GM06990 (cell line): Measurements from ENCODE around the gene FGF18.
"Not testable (repeated sequence)": the region's sequence is repeated elsewhere in the genome, so short reads cannot be mapped to it uniquely, and the experiment has no call there.

Source experiments
- DNase-seq: peaks from one replicate; pipeline ENCODE4 v3.0.0-alpha.2; 2011; ENCODE audit not compliant: insufficient read length; ENCODE audit errors: extremely low read depth
- H3K27me3 ChIP-seq: replicated peaks from 2 replicates; pipeline ENCODE4 v1.6.0; 2011; ENCODE audit warnings: low read length; ENCODE audit not compliant: control insufficient read depth, insufficient read depth
- H3K36me3 ChIP-seq: 2 replicates; pipeline ENCODE4 v1.5.1; 2011; ENCODE audit warnings: low read length; ENCODE audit not compliant: control insufficient read depth, insufficient read depth
- H3K4me3 ChIP-seq: replicated peaks from 2 replicates; pipeline ENCODE4 v1.5.1; 2011; ENCODE audit warnings: low read depth, mild to moderate bottlenecking, control low read depth, low read length
- TF ChIP-seq, protein P1 (sequence below): IDR thresholded peaks from 2 replicates; pipeline ENCODE4 v1.5.1; 2011; ENCODE audit warnings: low read length, control low read depth, mild to moderate bottlenecking, inconsistent platforms; ENCODE audit not compliant: insufficient read depth, poor library complexity, severe bottlenecking

FGF18 gene

GRCh38 chr5:171409164-171410136 is 10.0 kb upstream of the FGF18 start:
- Histone ChIP-seq H3K4me3 (no peak overlapping the region), H3K36me3 (peaks cover 15% of the 10 kb centered on the region), H3K27me3 (no peaks in the 10 kb centered on the region)
- TF ChIP-seq, protein P1, sequence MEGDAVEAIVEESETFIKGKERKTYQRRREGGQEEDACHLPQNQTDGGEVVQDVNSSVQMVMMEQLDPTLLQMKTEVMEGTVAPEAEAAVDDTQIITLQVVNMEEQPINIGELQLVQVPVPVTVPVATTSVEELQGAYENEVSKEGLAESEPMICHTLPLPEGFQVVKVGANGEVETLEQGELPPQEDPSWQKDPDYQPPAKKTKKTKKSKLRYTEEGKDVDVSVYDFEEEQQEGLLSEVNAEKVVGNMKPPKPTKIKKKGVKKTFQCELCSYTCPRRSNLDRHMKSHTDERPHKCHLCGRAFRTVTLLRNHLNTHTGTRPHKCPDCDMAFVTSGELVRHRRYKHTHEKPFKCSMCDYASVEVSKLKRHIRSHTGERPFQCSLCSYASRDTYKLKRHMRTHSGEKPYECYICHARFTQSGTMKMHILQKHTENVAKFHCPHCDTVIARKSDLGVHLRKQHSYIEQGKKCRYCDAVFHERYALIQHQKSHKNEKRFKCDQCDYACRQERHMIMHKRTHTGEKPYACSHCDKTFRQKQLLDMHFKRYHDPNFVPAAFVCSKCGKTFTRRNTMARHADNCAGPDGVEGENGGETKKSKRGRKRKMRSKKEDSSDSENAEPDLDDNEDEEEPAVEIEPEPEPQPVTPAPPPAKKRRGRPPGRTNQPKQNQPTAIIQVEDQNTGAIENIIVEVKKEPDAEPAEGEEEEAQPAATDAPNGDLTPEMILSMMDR, result no peak
- DNase-seq, result no peak

- TF ChIP-seq, protein P1, result no peak
- no peaks in the 10 kb centered on the region for H3K27me3 ChIP-seq
- DNase-seq, result no peak
- no peak overlapping the region for H3K4me3 ChIP-seq
- H3K36me3 ChIP-seq, result peaks cover 13% of the 10 kb centered on the region
Measured at GRCh38 chr5:171410181-171410580, 9.3 kb upstream of the FGF18 start.

GRCh38 chr5:171412186-171412585 is 7.3 kb upstream of the FGF18 start:
- no peak for DNase-seq
- Histone ChIP-seq H3K27me3 (no peaks in the 10 kb centered on the region), H3K36me3 (peaks cover 7% of the 10 kb centered on the region), H3K4me3 (no peak overlapping the region)
- TF ChIP-seq, protein P1, result no peak

- no peak overlapping the region for H3K4me3 ChIP-seq
- TF ChIP-seq, protein P1, result no peak
- peaks cover 7% of the 10 kb centered on the region for H3K36me3 ChIP-seq
- DNase-seq, result no peak
- H3K27me3 ChIP-seq, result no peaks in the 10 kb centered on the region
Measured at GRCh38 chr5:171413153-171413910, 6.1 kb upstream of the FGF18 start.

GRCh38 chr5:171413993-171414392 is 5.5 kb upstream of the FGF18 start:
- DNase-seq, H3K36me3 ChIP-seq, H3K4me3 ChIP-seq, H3K27me3 ChIP-seq: not testable (repeated sequence)
